NT2/D1 (cell line): Measurements from ENCODE around the gene TENM4.

Experiments
- YY1 ChIP-seq: IDR thresholded peaks from 2 replicates; pipeline ENCODE4 v1.6.1; 2011; ENCODE audit not compliant: insufficient read length, insufficient read depth
- ZNF274 ChIP-seq: IDR thresholded peaks from 2 replicates; pipeline ENCODE4 v1.6.1; 2011; ENCODE audit warnings: mild to moderate bottlenecking, low read depth, low read length

- no peak for TF ChIP-seq YY1
- TF ChIP-seq ZNF274, result no peak
Measured at GRCh38 chr11:79083352-79083751, 357.5 kb downstream of the TENM4 start.
